Stimulated activated CD4-positive, alpha-beta T cell treated with anti-CD3 and anti-CD28 coated beads, TNF-alpha, amount 100 ng/mL, for 48 hours (primary cell): ENCODE results near the gene TBL3.

ENCODE experiments used
- DNase-seq, 3 donors: peaks; one replicate each; pipeline ENCODE4 v3.0.0-alpha.2; 2020; ENCODE audit warnings: low read depth in 3 of 3

Gene TBL3

DNA sequence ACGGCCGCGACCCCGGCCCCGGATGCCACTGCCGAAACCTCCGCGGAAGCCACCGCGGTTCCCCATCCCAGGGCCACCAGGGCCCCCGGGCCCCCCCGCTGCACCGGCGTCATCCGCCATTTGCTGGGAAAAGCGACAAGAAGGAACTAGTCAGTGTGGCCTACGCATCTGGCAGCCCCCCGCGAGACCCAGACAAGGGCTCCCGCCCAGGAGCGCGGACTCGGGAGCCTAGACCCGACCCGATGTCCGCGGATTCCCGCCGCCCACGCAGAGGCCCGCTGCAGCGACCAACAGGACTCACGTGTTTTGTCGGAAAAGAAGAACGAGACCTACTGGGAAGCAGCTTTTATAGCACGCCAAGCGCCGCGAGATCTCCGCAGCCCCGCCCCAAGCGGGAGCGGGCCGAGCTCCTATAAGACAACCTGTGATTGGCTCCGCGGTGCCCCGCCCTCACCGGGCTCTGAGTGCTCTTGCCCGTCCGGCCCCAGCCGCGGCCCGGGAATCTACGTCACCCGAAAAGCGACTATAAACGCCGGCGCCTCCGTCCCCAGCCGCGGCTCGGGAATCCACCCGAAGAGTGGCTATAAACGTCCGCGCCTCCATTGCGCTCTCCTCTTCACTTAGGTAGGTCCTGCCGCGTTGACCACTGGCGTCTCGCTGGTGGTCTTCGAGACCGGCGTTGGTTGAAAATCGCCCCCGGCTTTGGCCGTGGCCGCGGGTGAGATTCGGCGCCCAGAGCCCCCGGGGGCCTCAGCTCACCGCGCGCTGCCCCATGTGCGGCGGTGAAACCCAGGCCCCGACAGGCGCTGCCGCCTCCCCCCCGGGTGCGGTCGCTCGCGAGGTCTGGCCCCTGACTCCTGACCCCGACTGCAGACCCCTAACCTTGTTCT is 7.1 kb upstream of the TBL3 start, which contains the start of gene RPS2:
RPS2 (minus strand) TSS at position 321 of the 890 bp plus-strand sequence; CDS start at position 120, 201 bp downstream.
- DNase-seq, result peak; percentile 95 to 98 (median 95)

DNA sequence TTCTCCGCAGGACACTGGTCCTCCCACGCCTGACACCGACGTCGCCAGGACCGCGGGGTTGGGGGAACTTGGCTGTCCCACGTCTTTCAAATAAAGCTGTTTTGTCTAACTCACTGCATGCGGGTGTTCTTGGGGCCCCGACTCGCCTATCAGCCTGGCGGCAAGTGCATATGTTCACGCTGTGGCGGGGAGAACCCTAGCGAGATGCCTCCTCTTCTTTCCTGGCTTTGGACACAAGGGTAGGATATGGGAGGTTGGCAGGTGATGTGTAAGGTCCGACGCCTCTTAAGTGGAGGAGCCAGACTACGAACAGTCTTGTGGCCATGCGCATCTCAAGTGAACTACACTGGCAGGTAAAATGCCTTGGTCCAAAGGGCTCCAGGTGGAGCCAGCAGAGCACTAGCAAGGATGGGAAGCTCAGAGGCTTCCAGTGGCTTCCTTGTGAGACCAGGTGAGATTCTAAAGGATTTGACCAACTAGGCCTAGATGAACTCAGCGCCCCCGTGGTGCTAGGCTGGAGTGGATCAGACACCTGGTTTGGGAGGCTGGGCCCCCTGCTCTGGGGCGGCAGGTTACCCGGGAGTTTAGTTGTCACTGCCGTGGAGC is 6.4 kb upstream of the TBL3 start:
- DNase-seq, result no peak

DNA sequence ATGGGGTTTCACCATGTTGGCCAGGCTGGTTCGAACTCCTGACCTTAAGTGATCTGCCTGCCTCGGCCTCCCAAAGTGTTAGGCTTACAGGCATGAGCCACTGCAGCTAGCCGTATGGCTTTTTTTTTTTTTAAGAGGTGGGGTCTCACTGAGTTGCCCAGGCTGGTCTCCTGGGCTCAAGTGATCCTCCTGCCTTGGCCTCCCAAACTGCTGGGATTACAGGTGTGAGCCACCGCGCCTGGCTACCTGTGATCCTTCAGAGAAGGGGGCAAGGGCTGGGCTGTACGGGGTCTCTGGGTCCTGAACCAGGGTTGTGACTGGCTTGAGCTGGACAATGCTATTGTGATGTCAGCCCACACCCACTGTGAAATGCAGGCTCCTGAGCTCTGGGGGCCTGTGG is 5.4 kb upstream of the TBL3 start, which contains the start of gene RNF151:
RNF151 (plus strand) TSS at position 397 of the 400 bp plus-strand sequence. CDS start 26 bp downstream, outside the sequence.
- no peak for DNase-seq

DNA sequence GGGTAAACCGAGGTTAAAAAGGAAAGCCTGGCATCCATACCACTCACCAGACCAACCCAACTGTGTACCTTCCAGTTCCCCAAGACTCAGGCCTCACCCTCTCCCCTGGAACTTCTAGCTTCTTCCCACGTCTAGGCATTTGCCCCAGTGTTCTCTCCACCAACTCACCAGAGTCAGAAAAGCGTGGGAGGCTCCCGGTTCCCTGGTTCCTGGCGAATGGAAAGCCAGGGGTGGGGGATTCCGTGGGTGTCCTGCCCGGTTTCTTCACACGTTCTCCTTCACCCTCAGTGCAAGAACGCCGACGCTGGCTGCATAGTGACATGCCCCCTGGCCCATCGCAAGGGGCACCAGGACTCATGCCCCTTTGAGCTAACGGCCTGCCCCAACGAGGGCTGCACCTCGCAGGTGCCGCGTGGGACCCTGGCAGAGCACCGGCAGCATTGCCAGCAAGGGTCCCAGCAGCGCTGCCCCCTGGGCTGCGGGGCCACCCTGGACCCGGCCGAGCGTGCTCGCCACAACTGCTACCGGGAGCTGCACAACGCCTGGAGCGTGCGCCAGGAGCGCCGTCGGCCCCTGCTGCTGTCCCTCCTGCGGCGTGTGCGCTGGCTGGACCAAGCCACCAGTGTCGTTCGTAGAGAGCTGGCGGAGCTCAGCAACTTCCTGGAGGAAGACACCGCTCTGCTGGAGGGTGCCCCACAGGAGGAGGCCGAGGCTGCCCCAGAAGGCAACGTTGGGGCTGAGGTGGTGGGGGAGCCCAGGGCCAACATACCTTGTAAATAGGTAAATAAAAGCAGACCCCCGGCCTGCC is 3.5 kb upstream of the TBL3 start:
- no peak for DNase-seq

DNA sequence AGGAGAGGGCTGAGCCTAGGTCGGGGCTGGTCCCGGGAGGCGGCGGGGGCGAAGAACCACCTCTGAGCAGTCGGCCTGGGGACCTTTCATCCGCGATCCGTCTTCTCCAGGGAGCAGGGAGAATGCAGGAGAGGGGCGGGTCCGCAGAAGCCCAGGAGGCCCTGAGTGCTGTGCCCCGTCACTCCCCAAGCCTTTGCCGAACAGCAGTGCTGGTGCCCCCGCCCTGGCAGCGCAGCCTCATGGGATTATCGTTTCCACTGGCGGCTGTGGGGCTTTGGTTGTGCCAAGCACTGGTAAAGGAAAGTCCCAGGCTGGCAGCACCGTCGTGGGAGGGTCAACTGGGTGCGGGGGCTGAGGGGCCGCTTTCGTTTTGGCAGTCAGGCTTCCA is 631 bp downstream of the TBL3 start:
- no peak for DNase-seq

DNA sequence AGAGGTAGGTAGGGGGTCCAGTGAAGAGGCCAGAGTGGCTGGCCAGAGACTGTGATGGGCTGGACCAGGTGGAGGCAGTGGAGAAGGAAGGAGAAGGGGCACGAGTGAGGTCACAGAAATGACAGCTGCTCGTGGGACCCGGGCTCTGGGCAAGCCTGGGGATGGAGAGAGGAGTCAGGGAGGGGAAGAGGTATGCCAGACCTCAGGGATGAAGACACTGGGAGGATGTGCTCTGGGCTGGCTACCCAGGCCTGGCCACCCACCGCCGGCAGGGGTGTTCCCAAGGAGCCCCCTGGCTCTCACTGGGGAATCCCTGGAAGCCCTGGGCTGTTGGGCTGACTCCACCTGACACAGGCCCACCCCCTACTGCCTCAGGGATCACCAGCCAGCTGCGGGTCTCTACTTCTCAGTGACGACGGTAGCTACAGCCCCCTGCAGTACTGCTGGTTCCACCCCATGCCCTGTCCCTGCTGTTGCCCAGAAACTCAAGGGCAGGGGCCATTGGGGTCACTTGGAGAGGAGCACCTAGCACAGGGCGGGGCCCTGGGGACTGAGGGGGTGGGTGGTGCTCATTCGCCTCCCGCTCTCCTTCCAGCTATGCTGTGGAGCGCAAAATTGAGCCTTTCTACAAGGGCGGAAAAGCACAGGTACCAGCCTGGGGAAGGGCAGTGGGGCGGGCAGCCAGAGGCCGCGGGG is 1.8 kb downstream of the TBL3 start:
- DNase-seq, result no peak

DNA sequence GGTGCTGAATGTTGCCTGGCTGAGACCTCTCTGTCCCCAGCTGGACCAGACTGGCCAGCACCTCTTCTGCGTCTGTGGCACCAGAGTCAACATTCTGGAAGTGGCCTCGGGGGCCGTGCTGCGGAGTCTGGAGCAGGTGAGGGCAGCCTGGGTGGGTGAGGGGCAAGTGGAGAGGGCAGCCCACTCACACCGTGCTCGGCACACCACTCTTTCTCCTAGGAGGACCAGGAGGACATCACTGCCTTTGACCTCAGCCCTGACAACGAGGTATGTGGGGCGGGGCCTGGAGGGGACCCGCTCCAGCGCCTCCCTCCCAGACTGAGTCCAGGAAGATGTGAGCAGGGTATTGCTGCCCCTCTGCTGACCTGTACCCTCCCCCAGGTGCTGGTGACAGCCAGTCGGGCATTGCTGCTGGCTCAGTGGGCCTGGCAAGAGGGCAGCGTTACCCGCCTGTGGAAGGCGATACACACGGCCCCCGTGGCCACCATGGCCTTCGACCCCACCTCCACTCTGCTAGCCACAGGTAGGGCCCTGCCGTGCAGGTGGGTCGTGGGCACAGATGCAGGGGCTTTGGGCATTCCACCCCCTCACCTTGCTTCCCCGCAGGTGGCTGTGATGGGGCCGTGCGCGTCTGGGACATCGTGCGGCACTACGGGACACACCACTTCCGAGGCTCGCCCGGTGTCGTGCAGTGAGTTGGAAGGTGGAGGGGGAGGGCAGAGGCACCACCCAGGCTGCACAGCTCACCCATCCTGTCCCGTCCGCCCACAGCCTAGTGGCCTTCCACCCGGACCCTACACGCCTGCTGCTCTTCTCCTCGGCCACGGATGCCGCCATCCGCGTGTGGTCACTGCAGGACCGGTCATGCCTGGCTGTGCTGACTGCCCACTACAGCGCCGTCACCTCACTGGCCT is 2.6 kb downstream of the TBL3 start:
- no peak for DNase-seq

DNA sequence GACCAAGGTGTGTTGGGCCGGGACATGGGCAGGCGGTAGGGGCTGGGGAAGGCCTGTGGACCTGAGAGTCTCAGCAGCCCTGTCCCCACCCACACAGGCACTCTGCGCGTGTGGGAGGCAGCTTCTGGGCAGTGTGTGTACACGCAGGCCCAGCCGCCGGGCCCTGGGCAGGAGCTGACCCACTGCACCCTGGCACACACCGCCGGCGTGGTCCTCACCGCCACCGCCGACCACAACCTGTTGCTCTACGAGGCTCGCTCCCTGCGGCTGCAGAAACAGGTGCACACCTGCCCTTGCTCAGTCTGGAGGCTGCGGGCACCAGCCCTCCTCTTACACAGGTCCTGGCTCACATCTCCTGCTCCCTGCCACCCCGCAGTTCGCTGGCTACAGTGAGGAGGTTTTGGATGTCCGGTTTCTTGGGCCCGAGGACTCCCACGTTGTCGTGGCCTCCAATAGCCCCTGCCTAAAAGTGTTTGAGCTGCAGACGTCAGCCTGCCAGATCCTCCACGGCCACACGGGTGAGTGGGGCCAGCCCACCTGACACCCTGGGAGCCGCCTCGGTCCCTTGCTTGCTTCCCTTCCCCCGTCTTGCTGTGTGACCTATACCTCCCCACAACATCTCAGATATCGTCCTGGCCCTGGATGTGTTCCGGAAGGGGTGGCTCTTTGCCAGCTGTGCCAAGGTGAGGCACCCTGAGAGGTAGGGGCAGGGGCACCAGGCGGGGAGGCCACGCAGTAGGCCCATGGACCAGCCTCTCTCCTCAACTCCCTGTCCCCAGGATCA is 3.8 kb downstream of the TBL3 start:
- DNase-seq, result no peak

DNA sequence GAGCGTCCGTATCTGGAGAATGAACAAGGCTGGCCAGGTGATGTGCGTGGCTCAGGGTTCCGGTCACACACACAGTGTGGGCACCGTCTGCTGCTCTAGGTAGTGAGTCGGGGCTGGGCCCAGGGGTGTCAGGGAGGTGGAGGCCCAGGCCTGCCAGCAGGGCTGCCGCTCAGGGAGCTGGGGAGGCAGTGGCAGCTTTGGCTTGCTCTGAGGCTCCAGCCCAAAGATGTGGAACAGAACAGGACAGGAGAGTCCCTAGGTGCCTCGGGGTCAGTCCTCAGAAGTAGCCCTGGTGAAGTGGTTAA is 4.3 kb downstream of the TBL3 start:
- no peak for DNase-seq

DNA sequence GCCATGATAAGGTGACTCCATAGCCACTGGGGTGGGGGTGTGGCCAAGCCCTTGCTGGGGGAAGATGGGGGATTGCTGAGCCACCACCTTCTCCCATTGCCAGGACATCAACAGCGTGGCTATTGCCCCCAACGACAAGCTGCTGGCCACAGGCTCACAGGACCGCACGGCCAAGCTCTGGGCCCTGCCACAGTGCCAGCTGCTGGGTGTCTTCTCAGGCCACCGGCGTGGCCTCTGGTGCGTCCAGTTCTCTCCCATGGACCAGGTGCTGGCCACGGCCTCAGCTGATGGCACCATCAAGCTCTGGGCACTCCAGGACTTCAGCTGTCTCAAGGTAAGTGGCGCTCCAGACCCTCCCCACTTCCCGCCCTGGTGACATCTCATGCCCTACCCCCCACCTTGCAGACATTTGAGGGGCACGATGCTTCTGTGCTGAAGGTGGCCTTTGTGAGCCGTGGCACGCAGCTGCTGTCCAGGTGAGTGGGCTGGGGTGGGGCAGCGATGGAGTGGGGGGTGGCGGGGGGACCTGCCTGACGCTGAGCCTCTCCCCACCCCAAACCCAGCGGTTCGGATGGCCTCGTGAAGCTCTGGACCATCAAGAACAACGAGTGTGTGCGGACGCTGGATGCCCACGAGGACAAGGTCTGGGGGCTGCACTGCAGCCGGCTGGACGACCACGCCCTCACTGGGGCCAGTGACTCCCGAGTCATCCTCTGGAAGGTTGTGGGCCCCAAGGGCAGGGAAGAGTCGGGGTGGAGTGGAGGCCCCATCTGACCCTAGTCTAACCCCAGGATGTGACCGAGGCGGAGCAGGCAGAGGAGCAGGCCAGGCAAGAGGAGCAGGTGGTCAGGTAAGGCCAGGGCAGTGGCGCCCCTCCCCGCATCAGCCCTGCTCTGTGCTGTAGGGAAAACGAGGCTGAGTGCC is 5.4 kb downstream of the TBL3 start:
- no peak for DNase-seq

DNA sequence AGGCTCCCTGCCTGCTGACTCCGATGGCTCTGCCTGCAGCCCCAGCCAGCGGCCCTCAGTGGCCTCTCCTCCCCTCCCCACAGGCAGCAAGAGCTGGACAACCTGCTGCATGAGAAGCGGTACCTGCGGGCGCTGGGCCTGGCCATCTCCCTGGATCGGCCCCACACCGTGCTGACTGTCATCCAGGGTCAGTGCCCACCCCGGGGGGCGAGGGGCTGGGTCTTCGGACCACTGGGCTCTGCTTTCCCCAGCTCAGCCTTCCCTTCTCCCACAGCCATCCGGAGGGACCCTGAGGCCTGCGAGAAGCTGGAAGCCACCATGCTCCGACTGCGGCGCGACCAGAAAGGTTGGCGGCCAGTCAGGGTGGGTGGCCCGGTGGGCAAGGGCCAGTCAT is 6.0 kb downstream of the TBL3 start:
- DNase-seq, result no peak

DNA sequence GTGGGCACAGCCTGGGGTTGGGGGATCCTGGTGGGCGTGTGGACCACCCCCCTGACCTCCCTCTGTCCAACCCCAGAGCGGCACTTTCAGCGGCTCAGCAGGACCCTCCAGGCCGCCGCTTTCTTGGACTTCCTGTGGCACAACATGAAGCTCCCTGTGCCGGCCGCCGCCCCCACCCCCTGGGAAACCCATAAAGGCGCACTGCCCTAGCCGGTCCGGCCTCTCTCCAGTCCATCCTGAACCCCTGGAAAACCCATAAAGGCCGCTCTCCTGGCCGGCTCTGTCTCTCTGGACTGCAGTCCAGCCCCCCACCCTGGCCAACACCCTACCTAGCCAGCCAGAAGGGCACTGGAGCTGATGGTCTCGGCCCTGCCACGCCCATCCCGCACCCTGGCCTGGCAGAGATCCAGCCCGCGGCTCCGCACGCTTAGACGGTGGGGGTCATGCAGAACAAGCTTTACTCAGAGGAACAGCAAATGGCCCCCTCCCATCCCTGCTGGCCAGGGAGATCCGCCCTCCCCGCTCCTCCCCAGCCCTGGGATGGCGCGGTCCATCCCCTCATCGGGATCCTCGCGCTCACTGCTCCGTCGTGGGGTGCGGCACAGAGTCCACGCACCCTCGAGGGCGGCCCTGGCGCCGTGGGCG is 6.7 kb downstream of the TBL3 start:
- DNase-seq, result no peak

DNA sequence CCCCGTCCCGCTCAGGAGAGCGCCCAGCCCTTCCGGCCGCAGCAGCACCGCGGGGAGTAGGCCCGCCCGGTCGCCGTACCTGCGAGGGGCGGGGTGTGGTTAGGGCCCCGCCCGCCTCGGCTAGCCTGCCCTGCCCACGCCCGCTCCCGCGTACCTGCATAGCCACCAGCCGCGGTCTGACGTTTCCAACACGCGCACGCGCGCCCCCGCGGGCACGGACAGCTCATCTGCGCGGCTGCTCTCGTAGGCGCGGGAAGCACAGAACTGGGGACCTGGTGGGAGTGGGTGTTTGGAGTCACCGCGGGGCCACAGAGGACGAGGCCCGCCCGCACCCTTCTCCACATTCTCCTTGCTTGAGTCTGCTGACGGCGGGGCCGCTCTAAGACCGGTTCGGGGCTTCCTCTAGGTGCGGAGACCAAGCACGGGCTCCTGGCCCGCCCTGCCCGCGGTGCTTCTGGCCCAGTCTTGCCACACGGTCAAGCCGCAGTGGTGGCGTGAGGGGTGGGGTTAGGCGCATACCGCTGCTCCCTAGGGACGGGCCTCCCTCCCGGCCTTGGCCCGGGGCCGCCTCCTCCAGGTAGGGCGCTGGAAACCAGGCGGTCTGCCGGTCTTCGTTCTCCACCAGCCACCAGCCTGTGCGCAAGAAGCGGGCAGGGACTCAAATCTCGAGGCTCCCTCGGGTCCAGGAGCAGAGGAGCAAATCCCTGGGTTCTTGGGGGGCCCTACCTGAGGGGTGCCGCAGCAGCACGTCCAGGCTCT is 7.6 kb downstream of the TBL3 start:
- no peak for DNase-seq

DNA sequence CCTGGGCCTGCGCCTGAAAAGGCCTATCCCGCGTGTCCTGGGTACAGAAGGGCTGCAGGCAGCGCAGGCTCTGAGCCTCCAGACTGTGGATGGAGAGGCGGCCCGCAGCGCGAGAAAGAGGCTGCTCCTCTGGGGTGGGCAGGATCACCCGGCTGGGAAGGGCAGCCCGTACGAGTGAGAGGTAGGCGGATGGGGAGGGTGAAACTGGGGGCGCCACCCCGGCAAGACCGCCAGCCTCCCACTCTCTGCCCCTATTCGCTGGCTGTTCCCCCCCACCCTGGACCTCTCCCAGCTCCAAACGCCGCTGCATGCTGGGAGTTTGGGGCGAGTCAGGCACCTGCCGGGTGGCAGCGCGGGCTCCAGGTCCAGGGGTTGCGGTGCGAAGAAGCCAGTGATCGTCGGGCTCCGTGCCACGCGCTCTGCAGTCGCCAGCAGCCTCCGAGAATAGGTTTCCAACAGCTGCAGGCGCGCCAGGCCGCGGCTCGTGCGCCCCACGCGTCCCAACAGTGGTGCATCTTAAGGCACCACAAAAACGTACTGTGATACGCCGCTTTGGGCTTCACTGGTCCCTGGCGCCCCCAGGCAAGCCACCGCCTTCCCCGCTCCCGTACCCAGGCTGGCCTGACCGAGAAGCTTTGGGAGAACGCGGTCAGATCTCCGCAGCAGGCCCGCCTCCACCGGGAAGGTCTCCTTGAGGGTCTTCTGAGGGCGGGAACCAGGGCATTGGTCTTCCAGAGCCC is 8.3 kb downstream of the TBL3 start:
- DNase-seq, result no peak

DNA sequence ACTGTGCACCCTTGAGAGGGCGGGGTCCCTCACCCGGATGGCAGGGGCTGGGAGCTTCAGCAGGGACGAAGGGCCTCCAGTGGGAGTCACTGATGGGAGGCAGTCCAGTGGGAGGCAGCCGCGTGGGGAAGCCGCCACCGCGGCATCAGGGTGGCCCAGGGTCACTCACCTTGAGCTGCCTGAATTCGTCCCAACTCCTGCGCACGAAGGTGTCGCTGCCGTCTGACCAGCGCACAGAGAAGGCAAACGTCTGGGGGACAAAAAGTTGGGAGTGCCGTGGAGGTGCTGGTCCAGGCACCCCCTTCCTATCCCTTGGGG is 8.9 kb downstream of the TBL3 start:
- DNase-seq, result no peak

DNA sequence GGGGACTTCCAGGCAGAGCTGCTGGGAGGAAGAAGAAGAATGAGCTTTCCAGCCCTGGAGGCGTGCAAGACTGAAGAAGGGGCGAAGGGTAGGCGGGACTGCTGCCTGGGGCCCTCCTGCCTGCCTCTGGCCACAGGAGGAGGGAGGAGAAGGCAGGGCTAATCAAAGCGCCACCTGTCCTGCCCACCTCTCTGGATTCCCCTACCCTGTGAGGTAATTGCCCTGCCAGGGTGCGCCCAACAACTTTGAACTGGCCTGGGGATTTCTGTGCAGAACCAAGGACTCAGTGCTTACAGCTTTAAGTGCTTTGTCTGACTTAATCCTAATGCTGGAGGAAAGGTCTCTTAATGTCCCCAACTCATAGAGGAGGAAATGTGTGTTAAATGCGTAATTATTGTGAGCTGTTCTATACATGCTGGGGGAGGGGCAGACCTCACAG is 9.6 kb downstream of the TBL3 start, which contains the start of gene NOXO1:
NOXO1 (minus strand) TSS at position 72 of the 439 bp plus-strand sequence. CDS start 290 bp downstream, outside the sequence.
- DNase-seq, result no peak

DNA sequence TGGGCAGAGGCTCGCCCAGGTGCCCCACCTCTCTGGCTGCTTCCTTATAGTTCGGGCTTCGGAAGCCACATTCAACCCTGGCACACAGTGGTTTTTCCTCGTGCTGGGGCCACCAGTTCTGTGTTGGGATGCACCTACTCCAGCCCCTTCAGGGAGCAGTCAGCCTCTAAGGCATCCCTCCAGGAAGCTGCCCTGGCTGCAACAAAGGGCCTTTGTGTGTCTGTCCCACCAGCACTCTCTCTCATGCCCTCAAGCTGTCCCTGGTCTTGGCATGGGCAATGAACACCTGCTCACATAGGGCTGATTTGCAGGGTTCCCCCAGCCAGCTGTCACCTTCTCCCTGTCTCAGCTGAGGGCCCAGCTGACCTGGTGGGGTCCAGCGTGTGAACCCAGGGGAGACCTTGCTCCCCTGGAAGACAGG is 10.2 kb downstream of the TBL3 start:
- DNase-seq, result no peak
